ENCODE measurements around the gene GSDME. TPM values are rescaled to one million over a fixed set of nuclear protein-coding genes. Genes with fewer than 3 reads are reported as not detected.

The GSDME gene
- total RNA-seq, 1 experiment from 2014 or later, result 7.6 TPM

GRCh38 chr7:24752073-24752800 is 5.0 kb downstream of the GSDME start:
- Histone ChIP-seq H2AFZ (ENCODE audit: low read depth, low read length, poor library complexity, severe bottlenecking) (no peak overlapping the region), H3K9ac (ENCODE audit: low read length) (no peak overlapping the region), H3K36me3 (ENCODE audit: control insufficient read depth in 1 of 2, insufficient read depth in 2 of 2, low read length in 2 of 2) (no peaks in the 10 kb centered on the region), H3K9me3 (ENCODE audit: control insufficient read depth in 1 of 2, insufficient read depth in 1 of 2, low read depth in 1 of 2, low read length in 2 of 2) (no peaks in the 10 kb centered on the region), H3K4me1 (ENCODE audit: control insufficient read depth in 1 of 2, insufficient read depth in 2 of 2, low read length in 2 of 2) (peaks cover 0 to 10% of the 10 kb centered on the region in 2 experiments; a peak in 1 of 4 replicates), H3K9me2 (ENCODE audit: insufficient read depth) (no peaks in the 10 kb centered on the region), H3K27me3 (ENCODE audit: insufficient read depth, low read length) (no peaks in the 10 kb centered on the region), H3K4me2 (ENCODE audit: low read length) (no peak overlapping the region), H3K4me3 (replicated peaks in 1 of 2; ENCODE audit: low read depth in 1 of 2, low read length in 2 of 2) (no peak overlapping the region), H3K27ac (ENCODE audit: low read depth, low read length) (no peak overlapping the region), H3K79me2 (ENCODE audit: insufficient read depth, low read length) (no peaks in the 10 kb centered on the region), H4K20me1 (ENCODE audit: insufficient read depth) (no peaks in the 10 kb centered on the region)
- CTCF ChIA-PET, result no interaction called here
- POLR2A ChIA-PET, result no interaction called here
- intact Hi-C loops (cut with micrococcal nuclease), result no loop called here
- ATAC-seq, result no peak
- RAD21 ChIA-PET (ENCODE audit: low non-redundant PET in 1 of 2, low total read pairs in 2 of 2, uncharacterized antibody in 2 of 2, unreplicated experiment in 2 of 2), result no interaction called here
- no peak for DNase-seq (ENCODE audit: low read depth, low spot score)
- TF ChIP-seq JUND (IDR thresholded peaks at IDR 0.05) (no peak), ZNF274 (IDR thresholded peaks at IDR 0.05; ENCODE audit: low read depth, low read length) (no peak), CEBPB (IDR thresholded peaks at IDR 0.05; ENCODE audit: low read depth) (no peak), ZBTB33 (IDR thresholded peaks at IDR 0.05; ENCODE audit: extremely low read depth, insufficient replicate concordance, low read length) (no peak), ATF3 (IDR thresholded peaks at IDR 0.05) (no peak), YY1 (IDR thresholded peaks at IDR 0.05; ENCODE audit: extremely low read depth, insufficient replicate concordance, low read depth, low read length) (no peak), CBX3 (IDR thresholded peaks at IDR 0.05; ENCODE audit: low read depth) (no peak), SRF (IDR thresholded peaks at IDR 0.05; ENCODE audit: low read depth) (no peak), TCF7L2 (IDR thresholded peaks at IDR 0.05; ENCODE audit: borderline replicate concordance, extremely low read depth, insufficient read depth, insufficient read length) (no peak), RAD21 (IDR thresholded peaks at IDR 0.05; ENCODE audit: low read depth) (no peak), ZFX (IDR thresholded peaks at IDR 0.05) (no peak), ELF1 (IDR thresholded peaks at IDR 0.05; ENCODE audit: borderline replicate concordance, low read depth) (no peak), EZH2 (IDR thresholded peaks at IDR 0.05) (no peak), SIN3A (IDR thresholded peaks at IDR 0.05; ENCODE audit: low read depth) (no peak), POLR2AphosphoS5 (IDR thresholded peaks at IDR 0.05; ENCODE audit: low read depth, low read length) (no peak)
- no TSS peak for BruUV-seq (replicated peaks)
